ENCODE results near the gene ZFP1.
"Not testable (repeated sequence)": the region's sequence is repeated elsewhere in the genome, so short reads cannot be mapped to it uniquely, and the experiment has no call there.

ZFP1 gene

DNA sequence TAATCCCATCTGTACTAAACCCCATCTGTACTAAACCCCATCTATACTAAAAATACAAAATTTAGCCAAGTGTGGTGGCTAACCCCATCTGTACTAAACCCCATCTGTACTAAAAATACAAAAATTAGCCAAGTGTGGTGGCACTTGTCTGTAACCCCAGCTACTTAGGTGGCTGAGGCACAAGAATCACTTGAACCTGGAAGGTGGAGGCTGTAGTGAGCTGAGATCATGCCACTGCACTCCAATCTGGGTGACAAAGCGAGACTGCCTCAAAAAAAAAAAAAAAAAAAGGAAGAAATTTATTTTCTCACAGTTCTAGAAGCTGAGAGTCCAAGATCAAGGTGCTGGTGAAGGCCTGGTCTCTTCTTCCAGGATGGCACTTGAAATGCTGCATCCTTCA is 12.1 kb downstream of the ZFP1 start:
- DNase-seq, result no peak

DNA sequence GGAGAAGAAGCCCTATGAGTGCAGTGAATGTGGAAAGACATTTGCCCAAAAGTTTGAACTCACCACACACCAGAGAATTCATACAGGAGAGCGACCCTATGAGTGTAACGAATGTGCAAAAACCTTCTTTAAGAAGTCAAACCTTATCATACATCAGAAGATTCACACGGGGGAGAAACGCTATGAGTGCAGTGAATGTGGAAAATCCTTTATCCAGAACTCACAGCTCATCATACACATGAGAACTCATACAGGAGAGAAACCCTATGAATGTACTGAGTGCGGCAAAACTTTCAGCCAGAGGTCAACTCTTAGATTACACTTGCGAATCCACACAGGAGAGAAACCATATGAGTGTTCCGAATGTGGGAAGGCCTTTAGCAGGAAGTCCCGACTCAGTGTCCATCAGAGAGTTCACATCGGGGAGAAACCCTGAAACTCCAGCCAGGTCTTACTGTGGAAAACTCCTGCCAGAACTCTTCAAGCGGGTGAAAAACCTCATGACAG is 21.6 kb downstream of the ZFP1 start:
- DNase-seq, result no peak

DNA sequence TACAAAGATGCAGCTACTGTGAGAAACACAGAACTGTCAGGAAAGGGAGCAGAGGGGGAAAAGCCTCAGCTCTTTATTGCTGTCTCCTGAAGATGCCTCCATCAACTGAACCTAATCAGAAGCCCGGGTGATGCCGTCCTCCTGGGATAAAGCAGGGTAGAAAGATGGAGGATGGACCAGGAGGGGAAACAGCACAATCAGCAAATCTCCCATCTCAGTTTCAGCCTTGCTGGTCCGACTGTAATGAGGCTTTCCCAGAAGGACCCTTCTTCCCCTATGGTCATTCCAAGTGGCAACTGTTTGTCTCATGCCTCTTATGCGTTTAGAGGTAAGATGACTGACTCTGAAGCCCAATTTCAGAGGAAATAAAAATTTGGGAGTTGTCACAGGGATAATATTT is 24.3 kb downstream of the ZFP1 start:
- no peak for DNase-seq

DNA sequence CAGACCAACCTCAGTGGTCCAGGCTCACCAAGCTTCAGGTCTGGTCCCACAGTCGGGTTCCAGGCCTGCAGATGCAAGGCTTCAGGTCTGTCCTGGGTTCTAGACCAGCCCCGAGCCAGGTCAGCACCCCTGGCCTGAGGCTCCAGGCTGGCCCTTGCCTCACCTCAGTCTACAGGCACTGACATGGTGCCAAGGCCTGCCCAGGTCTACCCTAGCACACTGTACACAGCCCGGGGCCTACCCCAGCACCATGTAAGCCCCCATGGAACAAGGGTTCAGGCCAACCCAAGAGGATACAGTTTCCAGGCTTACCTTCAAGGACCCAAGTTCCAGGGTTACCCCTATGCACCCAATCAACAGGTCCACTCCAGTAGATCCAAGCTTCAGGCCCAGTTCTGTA is 26.8 kb downstream of the ZFP1 start:
- DNase-seq, result no peak

DNA sequence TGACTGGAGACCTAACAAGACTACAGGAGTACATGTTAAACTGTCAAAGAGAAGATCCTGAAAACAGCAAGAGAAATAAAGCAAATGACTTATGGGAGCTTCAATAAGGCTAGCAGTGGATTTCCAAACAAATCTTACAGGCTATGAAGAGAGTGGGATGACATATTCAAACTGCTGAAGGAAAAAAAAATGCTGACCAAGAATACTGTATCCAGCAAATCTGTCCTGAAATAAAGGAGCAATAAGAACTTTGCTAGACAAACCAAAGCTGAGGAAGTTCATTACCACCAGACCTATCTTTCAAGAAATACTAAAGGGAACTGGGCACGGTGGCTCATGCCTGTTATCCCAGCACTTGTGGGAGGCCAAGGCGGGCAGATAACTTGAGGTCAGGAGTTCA is 28.6 kb downstream of the ZFP1 start:
- DNase-seq, result no peak

DNA sequence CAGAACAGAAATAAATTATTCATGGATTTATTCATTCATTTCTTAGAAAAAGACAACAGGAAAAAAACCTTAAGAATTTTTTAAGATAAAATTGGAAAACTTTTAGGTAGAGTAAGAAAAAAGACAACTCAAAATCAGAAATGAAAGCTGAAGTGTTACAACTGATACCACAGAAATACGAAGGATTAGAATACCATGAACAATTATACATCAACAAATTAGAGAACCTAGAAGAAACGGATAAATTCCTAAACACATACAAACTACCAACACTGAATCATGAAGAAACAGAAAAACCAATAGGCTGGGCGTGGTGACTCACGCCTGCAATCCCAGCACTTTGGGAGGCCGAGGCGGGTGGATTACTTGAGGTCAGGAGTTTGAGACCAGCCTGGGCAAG is 30.9 kb downstream of the ZFP1 start:
- no peak for DNase-seq

DNA sequence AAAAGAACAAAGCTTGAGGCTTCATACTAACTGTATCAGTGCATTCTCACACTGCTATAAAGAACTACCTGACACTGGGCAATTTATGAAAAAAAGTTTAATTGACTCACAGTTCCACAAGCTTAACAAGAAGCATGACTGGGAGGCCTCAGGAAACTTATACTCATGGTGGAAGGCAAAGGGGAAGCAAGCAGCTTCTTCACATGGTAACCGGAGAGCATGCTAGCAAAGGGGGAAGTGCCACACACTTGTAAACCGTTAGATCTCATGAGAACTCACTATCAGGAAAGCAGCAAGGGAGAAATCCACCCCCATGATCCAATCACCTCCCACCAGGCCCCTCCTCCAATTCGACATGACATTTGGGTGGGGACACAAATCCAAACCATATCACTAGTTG is 33.3 kb downstream of the ZFP1 start:
- no peak for DNase-seq

DNA sequence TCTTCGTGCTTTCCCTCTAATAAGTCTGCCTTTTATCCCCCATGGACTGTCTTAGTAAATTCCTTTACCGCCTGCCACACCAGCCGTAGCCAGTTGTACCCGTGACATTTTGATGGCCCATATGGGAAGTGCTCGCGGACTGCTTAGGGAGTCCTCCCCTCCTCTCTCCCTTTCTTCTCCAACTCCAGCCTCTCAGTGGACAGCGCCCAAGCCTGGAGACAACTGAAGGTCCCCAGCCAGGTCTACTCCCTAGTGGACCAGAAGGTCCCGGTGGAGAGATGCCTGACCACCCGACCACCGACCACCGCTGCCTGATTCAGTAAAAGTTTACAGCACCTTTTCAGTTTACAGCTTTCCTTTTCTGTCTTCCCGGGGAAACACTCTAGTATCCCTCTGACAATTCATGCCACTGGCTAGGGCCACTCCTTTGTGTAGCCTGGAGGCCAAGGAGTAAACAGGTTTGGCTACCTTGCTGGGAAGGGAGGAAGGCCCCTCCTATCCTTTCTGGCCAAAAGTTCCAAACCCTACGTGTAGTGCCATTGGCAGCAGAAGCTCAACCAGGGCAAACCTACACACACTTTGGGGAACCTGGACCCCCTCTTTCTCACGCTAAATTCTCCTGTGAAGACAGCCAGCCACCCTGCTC is 40.6 kb downstream of the ZFP1 start:
- DNase-seq, result no peak

DNA sequence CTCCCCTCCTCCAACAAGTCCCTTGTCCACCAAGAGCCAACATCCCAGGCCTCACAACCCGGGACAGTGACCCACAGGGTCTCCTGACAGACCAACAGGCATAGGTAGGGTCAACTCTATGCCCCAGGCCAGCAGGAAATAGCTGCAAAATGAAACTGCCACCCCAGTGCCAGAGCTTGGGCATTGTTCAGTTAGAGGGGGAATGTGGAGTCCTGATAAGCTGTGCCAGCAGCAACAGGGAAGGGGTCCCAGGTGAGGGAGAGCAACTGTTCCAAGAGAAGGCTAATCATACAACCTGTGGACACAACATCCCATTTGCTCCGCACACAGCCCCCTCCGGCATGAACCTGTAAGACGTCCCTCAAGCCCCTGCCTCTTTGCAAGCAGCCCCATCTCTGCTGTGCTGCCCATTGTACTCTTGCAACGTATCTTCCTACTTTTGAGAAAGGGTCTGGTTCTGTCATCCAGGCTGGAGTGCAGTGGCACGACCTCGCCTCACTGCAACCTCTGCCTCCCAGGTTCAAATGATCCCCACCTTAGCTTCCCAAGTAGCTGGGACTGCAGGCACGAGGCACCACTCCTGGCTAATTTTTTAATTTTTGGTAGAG is 41.4 kb downstream of the ZFP1 start:
- DNase-seq, result no peak

DNA sequence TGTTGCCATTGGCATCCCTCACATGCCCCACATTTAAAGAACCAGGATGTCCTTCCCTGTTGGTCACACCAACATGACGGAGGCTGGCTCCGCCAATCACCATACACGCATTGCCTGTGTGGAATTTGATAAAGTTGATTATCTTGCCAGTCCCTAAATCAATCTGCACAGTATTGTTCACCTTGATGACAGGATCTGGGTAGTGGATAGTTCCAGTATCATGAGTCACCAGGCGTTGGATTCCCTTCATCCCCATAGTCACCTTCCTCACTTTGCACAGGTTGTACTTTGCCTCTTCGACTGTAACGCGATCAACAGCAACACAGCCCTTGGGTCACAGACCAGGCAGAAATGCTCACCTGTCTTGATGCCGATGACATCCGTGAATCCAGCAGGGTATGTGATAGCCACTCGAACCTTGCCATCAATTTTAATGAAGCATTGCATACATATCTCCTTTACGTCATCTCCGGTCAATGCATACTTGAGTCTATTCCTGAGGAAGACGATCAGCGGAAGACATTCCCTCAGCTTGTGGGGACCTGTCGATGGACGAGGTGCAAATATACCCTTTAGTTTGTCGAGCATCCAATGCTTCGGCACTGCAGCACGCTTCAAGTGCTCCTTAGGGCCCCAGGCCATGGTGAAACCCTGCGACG is 44.4 kb downstream of the ZFP1 start:
- no peak for DNase-seq

DNA sequence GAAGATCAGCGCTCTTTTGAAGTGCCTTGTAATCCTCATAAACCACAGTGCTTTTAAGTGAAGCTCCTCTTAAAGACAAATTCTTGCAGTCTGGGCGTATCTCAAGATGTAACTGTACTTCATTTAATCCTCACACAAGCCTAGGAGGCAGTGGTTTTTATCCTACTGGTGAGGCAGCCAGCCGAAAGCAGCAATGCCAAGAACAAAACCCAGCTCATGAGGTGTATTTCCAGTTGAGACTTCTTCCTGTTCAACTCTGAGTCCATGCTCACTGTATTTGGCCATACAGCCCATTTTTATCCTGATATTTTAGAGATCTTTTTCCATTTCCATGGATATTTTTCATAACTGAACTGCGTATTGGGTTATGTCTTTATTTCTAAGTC is 44.9 kb downstream of the ZFP1 start:
- DNase-seq, result no peak

DNA sequence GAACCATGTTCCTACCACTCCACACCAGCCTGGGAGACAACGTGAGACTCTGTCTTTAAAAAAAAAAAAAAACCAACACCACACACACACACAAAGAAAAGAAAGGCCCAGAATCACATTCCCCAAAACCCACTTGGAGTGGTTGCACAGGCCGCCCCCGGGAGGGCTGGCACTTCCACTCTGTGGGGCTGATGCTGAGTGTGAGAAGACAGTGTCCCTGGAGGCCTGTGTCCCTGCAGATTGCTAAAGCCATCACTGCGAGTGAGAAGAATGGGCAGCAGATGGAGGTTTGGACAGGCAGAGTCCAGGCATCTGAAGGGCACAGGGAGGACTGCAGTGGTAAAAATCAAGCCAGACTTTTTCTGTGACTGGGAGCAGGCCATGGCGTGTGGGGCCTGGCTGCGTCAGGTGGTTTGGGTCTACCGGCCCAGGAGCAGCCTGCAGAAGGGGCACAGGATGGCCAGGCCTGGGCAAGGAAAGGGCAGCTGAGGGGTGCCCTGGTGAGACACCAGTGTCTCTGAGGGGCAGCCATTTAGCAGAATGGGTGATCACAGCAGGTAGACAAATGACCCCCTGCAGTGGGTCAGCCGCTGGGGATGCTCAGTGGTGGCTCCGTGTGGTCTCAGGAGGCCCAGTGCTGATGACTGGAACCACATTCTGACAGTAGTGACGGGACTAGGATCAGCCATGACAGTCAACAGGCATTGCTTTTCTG is 45.6 kb downstream of the ZFP1 start:
- DNase-seq, result no peak

DNA sequence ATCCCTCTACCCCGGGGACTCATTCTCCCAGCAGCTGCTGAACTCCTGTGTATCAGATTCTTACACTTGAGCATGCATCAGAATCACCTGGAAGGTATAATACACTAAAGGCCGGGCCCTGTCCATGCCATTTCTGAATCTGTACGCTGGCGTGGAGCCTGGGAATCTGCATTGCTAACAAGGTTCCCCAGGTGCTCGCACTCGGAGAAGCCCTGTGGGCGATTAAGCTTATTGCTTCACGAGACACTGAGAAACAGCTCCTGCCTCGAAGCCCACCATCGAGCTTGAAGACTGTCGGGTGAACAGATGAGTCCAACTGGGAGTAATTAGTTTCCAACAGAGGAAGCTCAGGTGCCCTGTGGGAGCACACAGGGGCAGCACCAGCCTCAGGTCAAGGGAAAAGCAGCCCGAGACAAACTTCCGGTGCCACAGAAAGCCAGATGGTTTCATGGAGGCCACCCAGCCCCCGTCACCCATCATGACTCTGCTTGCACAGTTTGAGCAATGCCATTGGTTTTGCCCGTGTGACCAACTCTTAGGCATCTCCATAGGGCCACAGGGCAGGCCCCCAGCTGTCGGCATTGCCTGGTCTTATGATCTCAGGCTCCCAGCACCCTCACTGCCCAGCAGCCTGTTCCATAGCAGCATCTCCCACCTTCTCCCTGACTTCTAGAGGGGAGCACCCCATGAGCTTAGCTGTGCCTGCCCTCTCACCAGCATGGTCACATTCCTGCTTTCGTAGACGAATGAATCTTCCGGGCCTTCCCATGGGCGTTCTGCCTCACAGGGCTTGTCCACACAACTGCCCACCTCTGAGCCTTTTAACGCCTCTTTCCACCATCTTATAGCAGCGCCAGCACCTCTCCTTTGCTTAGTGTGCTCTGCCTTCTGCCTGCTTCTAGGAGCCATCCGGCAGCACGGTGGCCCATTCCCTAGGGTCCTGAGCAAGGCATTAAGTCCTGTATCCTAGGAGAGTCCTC is 47.8 kb downstream of the ZFP1 start:
- DNase-seq, result no peak

DNA sequence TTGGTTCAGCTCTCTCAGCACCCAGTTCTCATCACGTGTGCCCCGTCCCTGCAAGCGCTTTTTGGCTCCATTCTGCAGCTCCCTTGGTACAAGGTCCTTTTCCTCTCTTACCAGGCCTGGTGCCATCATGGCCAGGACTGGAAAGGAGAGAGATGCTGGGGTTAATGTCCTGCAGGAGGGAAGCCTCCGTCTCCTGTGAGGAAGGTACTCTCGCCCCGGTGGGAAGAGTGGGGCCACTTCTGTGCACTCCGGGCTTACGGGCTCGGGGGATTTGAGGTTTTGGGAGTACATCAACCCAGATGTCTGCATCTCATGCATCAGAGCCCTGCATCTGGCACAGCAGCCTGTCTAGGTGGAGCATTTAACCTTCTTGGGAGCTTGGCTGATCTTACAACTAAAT is 48.5 kb downstream of the ZFP1 start:
- no peak for DNase-seq

DNA sequence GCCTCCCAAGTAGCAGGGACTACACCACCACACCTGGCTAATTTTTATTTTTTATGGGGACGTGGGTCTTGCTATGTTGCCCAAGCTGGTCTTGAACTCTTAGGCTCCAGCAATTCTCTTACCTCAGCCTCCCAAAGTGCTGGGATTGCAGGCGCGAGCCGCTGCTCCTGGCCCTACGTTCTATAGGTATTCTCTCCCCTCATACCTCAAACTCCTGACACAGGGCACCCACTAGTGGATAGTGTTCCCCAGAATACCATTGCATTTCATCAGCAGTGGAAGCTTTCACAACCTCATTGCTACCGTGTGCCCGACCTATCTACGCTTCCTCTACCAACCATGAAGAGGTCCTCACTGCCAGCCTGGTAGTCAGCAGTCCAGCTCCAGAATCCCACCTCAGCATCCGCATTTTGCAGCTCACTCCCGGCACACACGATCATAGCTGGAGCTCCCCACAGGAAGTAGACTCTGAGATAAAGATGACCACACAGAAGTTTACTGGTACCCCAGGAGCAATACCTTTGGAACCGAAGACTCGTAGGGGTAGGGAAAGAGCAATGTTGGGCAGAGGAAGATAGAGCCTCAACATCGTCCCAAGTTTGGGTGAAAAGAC is 49.3 kb downstream of the ZFP1 start:
- DNase-seq, result no peak

DNA sequence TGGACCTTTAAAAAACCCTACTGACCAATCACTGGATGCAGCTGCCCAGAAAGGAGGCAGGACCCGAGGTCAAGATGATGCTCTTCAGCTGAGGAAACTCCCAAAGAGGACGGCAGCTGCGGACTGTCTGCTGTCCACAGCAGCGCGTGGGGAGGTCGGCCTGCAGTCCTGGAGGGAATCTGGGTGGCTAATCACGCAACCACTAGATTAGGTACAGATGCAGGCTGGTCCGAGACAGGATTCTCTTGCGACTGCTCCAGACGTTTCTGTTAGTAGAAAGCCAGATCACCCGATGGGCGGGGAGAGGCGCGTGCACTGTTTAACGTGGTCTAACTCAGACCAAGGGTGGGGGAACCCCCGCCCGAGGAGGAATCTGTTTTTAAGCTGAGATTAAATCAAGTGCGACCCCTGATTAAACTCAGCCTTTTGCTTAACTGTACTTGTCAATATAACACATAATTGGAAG is 49.8 kb downstream of the ZFP1 start:
- no peak for DNase-seq

DNA sequence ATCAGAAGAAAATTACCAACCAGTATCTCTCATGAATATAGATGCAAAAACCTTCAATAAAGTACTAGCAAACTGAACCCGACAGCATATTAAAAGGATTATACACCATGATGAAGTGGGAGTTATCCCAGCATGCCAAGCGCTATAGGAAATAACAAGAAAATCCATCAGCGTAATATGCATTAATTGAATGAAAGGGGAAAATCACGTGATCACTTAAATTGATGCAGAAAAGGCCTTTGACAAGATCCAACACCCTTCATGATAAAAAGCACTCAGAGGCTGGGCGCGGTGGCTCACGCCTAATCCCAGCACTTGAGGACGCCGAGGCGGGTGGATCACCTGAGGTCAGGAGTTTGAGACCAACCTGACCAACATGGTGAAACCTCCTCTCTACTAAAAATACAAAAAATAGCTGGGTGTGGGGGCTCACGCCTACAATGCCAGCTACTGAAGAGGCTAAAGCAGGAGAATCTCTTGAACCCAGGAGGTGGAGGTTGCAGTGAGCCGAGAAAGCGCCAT is 53.8 kb downstream of the ZFP1 start:
- DNase-seq, result no peak

DNA sequence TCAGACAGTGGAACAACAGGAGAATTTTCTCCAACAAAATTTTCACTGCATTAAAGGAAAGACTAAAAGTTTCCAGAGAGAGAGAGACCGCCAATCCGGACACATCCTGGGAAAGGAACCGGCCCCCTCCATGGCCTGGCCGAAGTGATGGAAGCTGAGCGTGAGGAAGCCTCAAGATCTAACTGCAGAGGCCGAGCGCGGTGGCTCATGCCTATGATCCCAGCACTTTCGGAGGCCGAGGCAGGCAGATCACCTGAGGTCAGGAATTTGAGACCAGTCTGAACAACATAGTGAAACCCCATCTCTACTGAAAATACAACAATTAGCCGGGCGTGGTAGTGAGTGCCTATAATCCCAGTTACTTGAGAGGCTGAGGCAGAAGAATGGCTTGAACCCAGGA is 54.8 kb downstream of the ZFP1 start:
- DNase-seq, result no peak

DNA sequence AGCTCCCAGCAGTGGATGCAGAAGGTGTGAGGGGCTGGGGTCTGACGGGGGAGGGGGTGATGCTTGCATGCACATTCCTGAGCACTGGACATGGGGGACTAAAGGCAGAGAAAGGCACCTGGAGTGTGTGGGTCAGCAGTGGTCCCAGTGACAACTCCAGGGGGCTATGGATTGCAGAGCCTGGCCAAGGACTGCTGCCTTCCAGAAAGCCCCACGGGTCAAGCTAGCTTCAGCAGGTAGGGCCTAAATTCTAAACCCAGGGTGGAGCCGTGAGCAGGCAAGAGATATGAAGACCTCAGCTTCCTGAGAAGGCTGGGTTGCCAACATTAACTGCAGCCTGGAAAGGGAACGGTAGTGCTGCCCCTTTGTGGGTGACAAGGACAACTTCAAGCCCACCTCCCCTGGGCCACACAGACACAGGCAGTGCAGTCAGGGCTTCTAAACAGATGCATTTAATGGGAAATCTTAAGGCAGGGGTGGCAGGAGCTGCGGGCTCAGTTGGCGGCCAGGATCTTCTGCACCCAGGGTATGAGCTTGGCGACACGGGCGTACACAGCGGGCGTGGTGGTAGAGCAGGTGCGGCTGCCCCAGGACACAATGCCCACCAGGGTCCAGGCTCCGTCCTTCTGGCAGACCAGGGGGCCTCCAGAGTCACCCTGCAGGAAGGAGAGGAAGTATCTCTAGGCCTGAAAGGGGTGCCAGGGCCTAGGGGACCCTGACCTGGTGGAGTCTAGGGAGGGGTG is 55.5 kb downstream of the ZFP1 start:
- no peak for DNase-seq

DNA sequence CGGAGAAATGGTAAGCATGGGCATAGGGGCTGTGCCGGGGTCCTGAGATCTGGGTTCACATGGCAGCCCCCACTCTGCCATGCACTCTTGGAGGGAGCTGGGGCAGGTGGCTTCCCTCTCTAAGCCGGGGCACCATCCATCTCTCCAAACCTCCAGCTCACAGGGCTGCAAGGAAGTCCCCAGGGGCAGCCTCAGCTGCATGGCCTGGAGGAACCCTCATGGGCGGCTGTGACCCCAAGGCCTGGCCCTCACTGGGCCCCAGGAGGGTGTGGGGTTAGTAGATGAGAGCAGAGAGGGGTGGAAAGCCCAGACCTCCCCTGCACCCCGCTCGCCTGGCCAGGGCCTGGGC is 56.1 kb downstream of the ZFP1 start:
- DNase-seq, result no peak

DNA sequence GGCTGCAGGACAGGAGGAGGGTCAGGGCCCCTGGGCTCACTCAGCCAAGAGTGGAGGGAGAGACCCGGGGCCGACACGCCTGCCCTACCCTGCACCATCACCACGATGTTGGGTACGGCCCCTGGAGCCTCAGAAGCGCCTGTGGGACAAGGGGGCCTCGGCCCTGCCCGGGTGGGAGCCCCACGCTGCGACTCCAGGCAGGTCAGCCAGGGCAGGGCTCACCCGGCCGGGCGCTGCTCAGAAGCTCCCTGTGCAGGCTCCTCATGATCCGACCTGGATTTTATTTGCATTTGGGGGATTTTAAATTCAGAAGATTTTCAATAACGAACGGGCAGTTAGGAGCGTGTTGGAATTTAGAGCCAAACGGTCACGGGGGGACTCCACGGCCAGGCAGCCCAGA is 56.6 kb downstream of the ZFP1 start:
- not testable (repeated sequence) for DNase-seq

Data from NCI-H1436 treated with DMSO at 0.1 percent for 48 hours (cell line).